A549 (cell line): ENCODE measurements around the gene DPP7. TPM values are rescaled to one million over a fixed set of nuclear protein-coding genes. Genes with fewer than 3 reads are reported as not detected.

ENCODE experiments used
- ATAC-seq, 2 experiments: fragments of 200-7000 bp in 1 of 2; fragments of >200 bp in 1 of 2; cut with Nextera tagmentation in 1 of 2; cut with Tn5 transposase in 1 of 2; 3 replicates each; pipeline versions ENCODE4 v1.8.0 to v1.9.1; 2018 to 2020; ENCODE audit warnings: mild to moderate bottlenecking in 1 of 2, moderate library complexity in 1 of 2
- CTCF ChIA-PET: fragments of 300-600 bp; sonication (Branson Sonifier 250); formaldehyde crosslinking; extraction: SDS; loops from one replicate; lab custom pipeline; 2021; ENCODE audit warnings: antibody characterized with exemption, inconsistent platforms; lab: Yijun Ruan, JAX
- POLR2A ChIA-PET: fragments of 350-600 bp; formaldehyde crosslinking; extraction: SDS; loops from one replicate; lab custom pipeline; 2021; ENCODE audit warnings: antibody characterized with exemption, inconsistent platforms; lab: Yijun Ruan, JAX
- DNase-seq, 2 experiments: peaks; one replicate each; pipeline versions ENCODE4 v3.0.0 to v3.0.0-alpha.2; 2011 to 2016; ENCODE audit warnings: low read depth in 1 of 2, low spot score in 1 of 2
- FAIRE-seq: peaks from 2 replicates; lab custom pipeline; 2011; peaks lifted over from hg19 to GRCh38; lab: Jason Lieb, UNC
- H3K27ac ChIP-seq, 2 experiments: fragments of >200 bp; sonication (Bioruptor Twin); formaldehyde crosslinking; 3 replicates each; pipeline ENCODE4 v1.5.1; 2016 to 2017
- H3K4me1 ChIP-seq: fragments of >200 bp; sonication (Bioruptor Twin); formaldehyde crosslinking; 3 replicates; pipeline ENCODE4 v1.6.1; 2016
- H3K4me2 ChIP-seq: fragments of >200 bp; sonication (Bioruptor Twin); formaldehyde crosslinking; 3 replicates; pipeline ENCODE4 v1.6.1; 2016
- H3K4me3 ChIP-seq: fragments of >200 bp; sonication (Bioruptor Twin); formaldehyde crosslinking; 3 replicates; pipeline ENCODE4 v1.5.1; 2016
- H3K9me3 ChIP-seq: fragments of >200 bp; sonication (Bioruptor Twin); formaldehyde crosslinking; 3 replicates; pipeline ENCODE4 v1.6.1; 2016
- ATOH8 ChIP-seq: fragments of 250-450 bp; sonication (Bioruptor Pico); IDR thresholded peaks from 2 replicates; pipeline ENCODE4 v1.5.0; 2020; ENCODE audit warnings: low read depth, mild to moderate bottlenecking, moderate library complexity
- BHLHE40 ChIP-seq: IDR thresholded peaks from 2 replicates; pipeline ENCODE4 v1.6.1; 2012; ENCODE audit warnings: low read depth, low read length, inconsistent platforms
- CHD2 ChIP-seq: fragments of 150-350 bp; IDR thresholded peaks from 2 replicates; pipeline ENCODE4 v1.6.1; 2014; ENCODE audit warnings: low read length; ENCODE audit not compliant: partially characterized antibody
- E2F6 ChIP-seq: IDR thresholded peaks from 2 replicates; pipeline ENCODE4 v1.6.1; 2012; ENCODE audit warnings: low read depth, borderline replicate concordance
- FOXS1 ChIP-seq: fragments of 250-450 bp; sonication (Bioruptor Pico); IDR thresholded peaks from 2 replicates; pipeline ENCODE4 v1.5.0; 2020; ENCODE audit warnings: mild to moderate bottlenecking, moderate library complexity
- GATA3 ChIP-seq: IDR thresholded peaks from 2 replicates; pipeline ENCODE4 v1.6.1; 2012; ENCODE audit warnings: borderline replicate concordance
- HOXB13 ChIP-seq: fragments of 250-450 bp; sonication (Bioruptor Pico); IDR thresholded peaks from 2 replicates; pipeline ENCODE4 v1.5.0; 2020; ENCODE audit warnings: low read depth, mild to moderate bottlenecking, moderate library complexity
- HOXB5 ChIP-seq: fragments of 250-450 bp; sonication (Bioruptor Pico); IDR thresholded peaks from 2 replicates; pipeline ENCODE4 v1.5.0; 2020; ENCODE audit warnings: mild to moderate bottlenecking, moderate library complexity
- MAX ChIP-seq: IDR thresholded peaks from 2 replicates; pipeline ENCODE4 v1.6.1; 2012
- MYC ChIP-seq: IDR thresholded peaks from 2 replicates; pipeline ENCODE4 v1.6.1; 2012; ENCODE audit warnings: mild to moderate bottlenecking, inconsistent platforms, low read length, improper control_type of control experiment, borderline replicate concordance
- PHF8 ChIP-seq: fragments of 200-600 bp; sonication (generic); IDR thresholded peaks from 2 replicates; pipeline ENCODE4 v1.6.1; 2016; ENCODE audit warnings: low read depth, mild to moderate bottlenecking, antibody characterized with exemption, moderate library complexity, borderline replicate concordance
- POLR2A ChIP-seq: IDR thresholded peaks from 2 replicates; pipeline ENCODE4 v1.6.1; 2012; ENCODE audit warnings: mild to moderate bottlenecking, low read length
- POLR2AphosphoS2 ChIP-seq: conservative IDR thresholded peaks from 2 replicates; pipeline ENCODE4 v1.6.1; 2012; ENCODE audit warnings: low read length, improper control_type of control experiment, inconsistent platforms
- RAD21 ChIP-seq, 2 experiments: fragments of >200 bp in 1 of 2; sonication (Bioruptor Twin) in 1 of 2; formaldehyde crosslinking in 1 of 2; IDR thresholded peaks in 1 of 2; conservative IDR thresholded peaks in 1 of 2; 2 replicates in 1 of 2; 3 replicates in 1 of 2; pipeline ENCODE4 v1.6.1; 2012 to 2018; ENCODE audit warnings: inconsistent platforms in 1 of 2
- RARB ChIP-seq: fragments of 250-450 bp; sonication (Bioruptor Pico); IDR thresholded peaks from 2 replicates; pipeline ENCODE4 v1.8.0; 2021; ENCODE audit warnings: mild to moderate bottlenecking, moderate library complexity
- RFX5 ChIP-seq: fragments of 450-650 bp; IDR thresholded peaks from 2 replicates; pipeline ENCODE4 v1.7.1; 2014; ENCODE audit warnings: antibody characterized with exemption, mild to moderate bottlenecking, moderate library complexity
- ZFP36 ChIP-seq: fragments of 450-650 bp; IDR thresholded peaks from 2 replicates; pipeline ENCODE4 v1.6.1; 2014; ENCODE audit warnings: borderline replicate concordance; ENCODE audit not compliant: partially characterized antibody
- WGBS: methylation state at CpG from one replicate; pipeline ENCODE4 v1.1.6; 2017; ENCODE audit errors: missing lambda C conversion rate; 5-methylcytosine and 5-hydroxymethylcytosine counted together
- polyA plus RNA-seq, 4 experiments: library from polyadenylated mRNA; depleted of rRNA in 3 of 4; stranded (reverse); fragments of >200 nt; fragmentation: RNase III in 1 of 4; extraction: RNeasy Plus Mini Kit Qiagen cat#74134 plus additional on column Dnase treatment in 1 of 4; gene quantifications; 2 replicates in 3 of 4; 3 replicates in 1 of 4; pipeline ENCODE4 v1.2.3, GENCODE V29; 2011 to 2017

Gene DPP7
- polyA plus RNA-seq, 2 of the 4 experiments (the other 2 are of a cell fraction): 27.6 to 71.8 TPM

GRCh38 chr9:137085920-137086530 is 28.5 kb downstream of the DPP7 start:
- WGBS: 4% methylated on average over 33 of the region's 58 CpGs
- CTCF ChIA-PET: interaction anchor here (0.5 to 24.0 kb wide), 21 partner anchors 10 to 327 kb away, joined by 3 to 321 read pairs (median 5); partner anchors contain the start of genes FUT7, NPDC1, RNF224 and SAPCD2

GRCh38 chr9:137084526-137084925 is 30.0 kb downstream of the DPP7 start:
- POLR2A ChIA-PET: interaction anchor here (0.6 to 0.7 kb wide), 2 partner anchors 14 to 355 kb away, joined by 4 to 6 read pairs; no protein-coding TSS in a partner anchor

More at GRCh38 chr9:137085920-137086530, 28.5 kb downstream of the DPP7 start:
- POLR2A ChIA-PET: interaction anchor here (0.9 to 2.5 kb wide), 16 partner anchors 9 to 156 kb away, joined by 3 to 19 read pairs (median 4); partner anchors contain the start of genes DPP7, NPDC1, PAXX and SAPCD2
- TF ChIP-seq RARB (0 out of 2 replicates have a peak, but pooled peaks have one; percentile 41), GATA3 (0 out of 2 replicates have a peak, but pooled peaks have one; percentile 5), POLR2A (peak; percentile 18; the same call in 1 of the 2 replicates), E2F6 (0 out of 2 replicates have a peak, but pooled peaks have one; percentile 39), HOXB5 (CRISPR knock-in tag) (peak; percentile 45), RAD21 (conservative IDR thresholded peaks at IDR 0.05 in 1 of 2, IDR thresholded peaks at IDR 0.05 in 1 of 2) (no peak), PHF8 (peak; percentile 47), MYC (0 out of 2 replicates have a peak, but pooled peaks have one; percentile 29), RFX5 (no peak), CHD2 (no peak), MAX (peak; percentile 90), ZFP36 (no peak), FOXS1 (CRISPR knock-in tag) (no peak), ATOH8 (CRISPR knock-in tag) (peak; percentile 40; the same call in 1 of the 2 replicates), BHLHE40 (no peak), HOXB13 (CRISPR knock-in tag) (peak; percentile 79; the same call in 1 of the 2 replicates)
- Histone ChIP-seq H3K4me3 (peak overlapping the region; percentile 88), H3K9me3 (no peaks in the 10 kb centered on the region), H3K27ac (peak overlapping the region; percentile 95 to 100), H3K4me1 (peaks cover 41% of the 10 kb centered on the region), H3K4me2 (peak overlapping the region; percentile 78)
- ATAC-seq (peak; percentile 30 to 32), FAIRE-seq (no peak), DNase-seq (peak; percentile 35 to 48)

More at GRCh38 chr9:137084526-137084925, 30.0 kb downstream of the DPP7 start:
- Histone ChIP-seq H3K4me3 (no peak overlapping the region), H3K4me1 (peaks cover 41% of the 10 kb centered on the region), H3K27ac (peak overlapping the region; percentile 79 to 95; a peak in 4 of 6 replicates), H3K9me3 (no peaks in the 10 kb centered on the region), H3K4me2 (peak overlapping the region; percentile 71)
- TF ChIP-seq POLR2AphosphoS2 (no peak), ZFP36 (no peak), E2F6 (no peak)
- WGBS: 76% methylated on average over 6 of the region's 9 CpGs
- CTCF ChIA-PET: interaction anchor here (0.9 to 24.0 kb wide), 6 partner anchors 17 to 108 kb away, joined by 3 to 321 read pairs (median 4); partner anchors contain the start of gene SAPCD2
- ATAC-seq (no peak), DNase-seq (no peak), FAIRE-seq (no peak)
